ENCODE measurements around the gene GRM8. TPM values are rescaled to one million over a fixed set of nuclear protein-coding genes. Genes with fewer than 3 reads are reported as not detected.

GRM8 gene
- total RNA-seq, 2 experiments from 2014 or later: not detected

DNA sequence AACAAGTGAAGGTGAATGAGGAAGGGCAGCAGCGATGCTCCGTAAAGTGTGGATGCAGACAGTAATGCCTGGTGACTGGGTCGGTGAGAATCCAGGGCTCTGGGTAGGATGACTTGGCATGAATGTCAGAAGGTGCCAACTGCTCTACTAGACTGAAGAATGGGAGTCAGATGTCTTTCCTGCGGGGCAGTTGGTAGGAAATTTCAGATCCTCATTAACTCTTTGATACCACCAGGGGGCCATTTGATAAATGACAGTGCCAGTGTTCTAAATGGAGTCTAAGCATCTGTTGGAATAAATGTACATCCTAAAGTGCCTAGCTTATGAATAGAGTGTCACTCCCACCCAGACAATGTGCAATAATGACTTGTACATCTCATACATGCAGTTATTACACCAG lies 462.0 kb downstream of the GRM8 start:
- Histone ChIP-seq H3K4me1 (ENCODE audit: insufficient read depth, low read length, poor library complexity, severe bottlenecking) (no peaks in the 10 kb centered on the region), H3K27ac (ENCODE audit: low read depth, low read length, poor library complexity, severe bottlenecking) (no peak overlapping the region), H4K20me1 (ENCODE audit: insufficient read depth, low read length) (no peaks in the 10 kb centered on the region), H3K4me2 (ENCODE audit: low read length) (no peak overlapping the region), H3K36me3 (ENCODE audit: insufficient read depth, low read length) (no peaks in the 10 kb centered on the region), H2AFZ (ENCODE audit: low read length) (no peak overlapping the region), H3K9me2 (ENCODE audit: insufficient read depth, low read length) (no peaks in the 10 kb centered on the region), H3K9me3 (ENCODE audit: low read length) (no peaks in the 10 kb centered on the region), H3K79me2 (ENCODE audit: insufficient read depth, low read depth, low read length) (no peaks in the 10 kb centered on the region), H3K4me3 (ENCODE audit: low read depth, low read length, poor library complexity, severe bottlenecking) (no peak overlapping the region)
- TF ChIP-seq, protein P1, sequence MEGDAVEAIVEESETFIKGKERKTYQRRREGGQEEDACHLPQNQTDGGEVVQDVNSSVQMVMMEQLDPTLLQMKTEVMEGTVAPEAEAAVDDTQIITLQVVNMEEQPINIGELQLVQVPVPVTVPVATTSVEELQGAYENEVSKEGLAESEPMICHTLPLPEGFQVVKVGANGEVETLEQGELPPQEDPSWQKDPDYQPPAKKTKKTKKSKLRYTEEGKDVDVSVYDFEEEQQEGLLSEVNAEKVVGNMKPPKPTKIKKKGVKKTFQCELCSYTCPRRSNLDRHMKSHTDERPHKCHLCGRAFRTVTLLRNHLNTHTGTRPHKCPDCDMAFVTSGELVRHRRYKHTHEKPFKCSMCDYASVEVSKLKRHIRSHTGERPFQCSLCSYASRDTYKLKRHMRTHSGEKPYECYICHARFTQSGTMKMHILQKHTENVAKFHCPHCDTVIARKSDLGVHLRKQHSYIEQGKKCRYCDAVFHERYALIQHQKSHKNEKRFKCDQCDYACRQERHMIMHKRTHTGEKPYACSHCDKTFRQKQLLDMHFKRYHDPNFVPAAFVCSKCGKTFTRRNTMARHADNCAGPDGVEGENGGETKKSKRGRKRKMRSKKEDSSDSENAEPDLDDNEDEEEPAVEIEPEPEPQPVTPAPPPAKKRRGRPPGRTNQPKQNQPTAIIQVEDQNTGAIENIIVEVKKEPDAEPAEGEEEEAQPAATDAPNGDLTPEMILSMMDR (conservative IDR thresholded peaks at IDR 0.05; ENCODE audit: low read length): 0 out of 2 replicates have a peak, but pooled peaks have one; percentile 38
- TF ChIP-seq EZH2phosphoT487 (IDR thresholded peaks at IDR 0.05; ENCODE audit: borderline replicate concordance, low read depth, low read length): no peak
- no TSS peak for BruUV-seq (replicated peaks)
- intact Hi-C loops (cut with micrococcal nuclease; ENCODE audit: unreplicated experiment): no loop called here
- no peak for DNase-seq (ENCODE audit: low spot score)
- POLR2A ChIA-PET: no interaction called here
- CTCF ChIA-PET (ENCODE audit: unreplicated experiment): no interaction called here

DNA sequence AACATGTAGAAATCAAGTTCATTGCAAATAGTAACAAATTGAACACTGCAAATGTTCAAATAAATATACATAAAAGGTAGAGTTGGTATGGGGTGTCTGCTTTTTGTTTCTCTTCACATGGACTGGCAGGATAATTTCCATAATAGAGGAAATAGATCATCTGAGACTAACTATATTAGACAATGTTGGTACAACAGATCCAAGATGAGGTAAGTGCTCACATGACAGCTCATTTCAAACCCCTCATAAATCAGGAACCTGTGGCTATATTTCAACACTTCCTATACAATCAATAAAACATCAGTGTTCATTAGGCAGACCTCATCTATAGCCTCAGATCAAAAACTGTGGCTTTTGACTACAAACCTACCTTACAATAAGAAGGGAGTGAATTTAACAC lies 469.1 kb downstream of the GRM8 start:
- TF ChIP-seq, protein P1 (conservative IDR thresholded peaks at IDR 0.05; ENCODE audit: low read length): no peak
- no peak for TF ChIP-seq EZH2phosphoT487 (IDR thresholded peaks at IDR 0.05; ENCODE audit: borderline replicate concordance, low read depth, low read length)
- Histone ChIP-seq H3K9me3 (ENCODE audit: low read length) (no peaks in the 10 kb centered on the region), H3K4me1 (ENCODE audit: insufficient read depth, low read length, poor library complexity, severe bottlenecking) (no peaks in the 10 kb centered on the region), H3K9me2 (ENCODE audit: insufficient read depth, low read length) (no peaks in the 10 kb centered on the region), H2AFZ (ENCODE audit: low read length) (no peak overlapping the region), H3K27ac (ENCODE audit: low read depth, low read length, poor library complexity, severe bottlenecking) (no peak overlapping the region), H3K36me3 (ENCODE audit: insufficient read depth, low read length) (no peaks in the 10 kb centered on the region), H3K79me2 (ENCODE audit: insufficient read depth, low read depth, low read length) (no peaks in the 10 kb centered on the region), H3K4me3 (ENCODE audit: low read depth, low read length, poor library complexity, severe bottlenecking) (no peak overlapping the region), H3K4me2 (ENCODE audit: low read length) (no peak overlapping the region), H4K20me1 (ENCODE audit: insufficient read depth, low read length) (no peaks in the 10 kb centered on the region)
- CTCF ChIA-PET (ENCODE audit: unreplicated experiment): no interaction called here
- DNase-seq (ENCODE audit: low spot score): no peak
- intact Hi-C loops (cut with micrococcal nuclease; ENCODE audit: unreplicated experiment): no loop called here
- BruUV-seq (replicated peaks): no TSS peak
- POLR2A ChIA-PET: no interaction called here

DNA sequence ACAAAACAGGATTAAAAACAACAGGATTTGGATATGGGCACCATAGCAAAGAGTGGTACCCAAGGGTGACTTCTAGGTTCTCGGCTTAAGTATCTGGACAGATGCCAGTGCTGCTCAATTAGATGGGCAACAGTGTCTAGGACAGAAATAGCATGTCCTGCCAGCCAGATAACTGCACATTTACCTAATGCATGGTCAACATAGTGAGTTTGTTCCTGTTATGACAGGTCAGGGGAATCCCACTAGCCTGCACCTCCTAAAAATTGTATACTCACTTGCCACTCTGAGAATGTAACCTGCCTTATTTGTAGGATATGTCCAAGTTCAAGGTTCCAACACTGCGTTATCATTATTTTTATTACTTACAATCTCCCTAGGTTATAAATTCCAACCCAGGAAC lies 471.7 kb downstream of the GRM8 start:
- Histone ChIP-seq H2AFZ (ENCODE audit: low read length) (no peak overlapping the region), H3K4me3 (ENCODE audit: low read depth, low read length, poor library complexity, severe bottlenecking) (no peak overlapping the region), H3K36me3 (ENCODE audit: insufficient read depth, low read length) (no peaks in the 10 kb centered on the region), H3K4me2 (ENCODE audit: low read length) (no peak overlapping the region), H3K27ac (ENCODE audit: low read depth, low read length, poor library complexity, severe bottlenecking) (no peak overlapping the region), H3K79me2 (ENCODE audit: insufficient read depth, low read depth, low read length) (no peaks in the 10 kb centered on the region), H3K4me1 (ENCODE audit: insufficient read depth, low read length, poor library complexity, severe bottlenecking) (no peaks in the 10 kb centered on the region), H3K9me3 (ENCODE audit: low read length) (no peaks in the 10 kb centered on the region), H3K9me2 (ENCODE audit: insufficient read depth, low read length) (no peaks in the 10 kb centered on the region), H4K20me1 (ENCODE audit: insufficient read depth, low read length) (no peaks in the 10 kb centered on the region)
- ChIA-PET POLR2A (no interaction called here), CTCF (ENCODE audit: unreplicated experiment) (no interaction called here)
- TF ChIP-seq, protein P1 (conservative IDR thresholded peaks at IDR 0.05; ENCODE audit: low read length): no peak
- no peak for TF ChIP-seq EZH2phosphoT487 (IDR thresholded peaks at IDR 0.05; ENCODE audit: borderline replicate concordance, low read depth, low read length)
- intact Hi-C loops (cut with micrococcal nuclease; ENCODE audit: unreplicated experiment): no loop called here
- no peak for DNase-seq (ENCODE audit: low spot score)
- no TSS peak for BruUV-seq (replicated peaks)
